ENCODE measurements around the gene PCAT6. TPM values are rescaled to one million over a fixed set of nuclear protein-coding genes. Genes with fewer than 3 reads are reported as not detected.

PCAT6 gene
- total and polyA plus RNA-seq, 2 experiments from 2014 or later = 7.2 to 28.1 TPM

DNA sequence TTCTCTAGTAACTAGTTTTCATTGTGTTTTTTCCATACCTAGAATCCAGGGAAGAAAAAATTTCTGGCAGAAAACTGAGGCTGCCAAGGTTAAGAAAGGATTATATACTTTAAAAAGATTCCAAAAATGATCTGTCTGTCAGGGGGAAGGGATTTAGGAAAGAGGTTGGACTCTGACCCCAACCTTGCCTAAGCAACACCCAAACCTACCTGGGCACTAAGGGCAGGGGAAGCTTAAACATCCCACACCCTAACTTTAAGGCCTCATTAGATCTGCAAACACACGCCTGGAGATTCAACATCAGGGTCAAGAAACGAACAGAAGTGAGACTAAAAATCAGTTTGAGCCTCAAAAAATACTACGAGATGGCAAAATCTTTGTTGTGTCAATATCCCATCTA is 22.0 kb upstream of the PCAT6 start:
- Histone ChIP-seq H3K27ac (ENCODE audit: low read depth) (peak overlapping the region; percentile 48; the same call in 1 of the 2 replicates), H3K36me3 (ENCODE audit: insufficient read depth) (no peaks in the 10 kb centered on the region), H3K4me3 (no peak overlapping the region), H3K9me2 (ENCODE audit: insufficient read depth) (no peaks in the 10 kb centered on the region), H3K4me2 (no peak overlapping the region), H4K20me1 (replicated peaks; ENCODE audit: insufficient read depth) (peaks cover 89% of the 10 kb centered on the region), H3F3A (replicated peaks; ENCODE audit: low read depth) (peaks cover 7% of the 10 kb centered on the region; the same call in 1 of the 2 replicates), H3K4me1 (ENCODE audit: insufficient read depth) (peaks cover 18% of the 10 kb centered on the region), H3K27me3 (ENCODE audit: insufficient read depth) (no peaks in the 10 kb centered on the region), H3K79me2 (replicated peaks; ENCODE audit: insufficient read depth) (peaks cover 100% of the 10 kb centered on the region), H2AFZ (no peak overlapping the region)
- Mint-ChIP-seq H3K9me3 (no peaks in the 10 kb centered on the region), H3K27ac (no peak overlapping the region), H3K27me3 (ENCODE audit: insufficient read depth, low read depth, poor library complexity) (peaks cover 7% of the 10 kb centered on the region), H3K4me1 (peaks cover 22% of the 10 kb centered on the region), H3K4me3 (no peak overlapping the region), H3K36me3 (ENCODE audit: low read depth) (peaks cover 9% of the 10 kb centered on the region)
- ATAC-seq = no peak
- no peak for DNase-seq (ENCODE audit: low spot score)
- no peak for TF ChIP-seq JUNB (IDR thresholded peaks at IDR 0.05; ENCODE audit: unreplicated experiment)
- no peak for TF ChIP-seq ZNF331 (CRISPR knock-in tag; IDR thresholded peaks at IDR 0.05; ENCODE audit: low read depth)
- no peak for TF ChIP-seq EZH2 (IDR thresholded peaks at IDR 0.05; ENCODE audit: low read depth, unreplicated experiment)
- TF ChIP-seq, protein P1, sequence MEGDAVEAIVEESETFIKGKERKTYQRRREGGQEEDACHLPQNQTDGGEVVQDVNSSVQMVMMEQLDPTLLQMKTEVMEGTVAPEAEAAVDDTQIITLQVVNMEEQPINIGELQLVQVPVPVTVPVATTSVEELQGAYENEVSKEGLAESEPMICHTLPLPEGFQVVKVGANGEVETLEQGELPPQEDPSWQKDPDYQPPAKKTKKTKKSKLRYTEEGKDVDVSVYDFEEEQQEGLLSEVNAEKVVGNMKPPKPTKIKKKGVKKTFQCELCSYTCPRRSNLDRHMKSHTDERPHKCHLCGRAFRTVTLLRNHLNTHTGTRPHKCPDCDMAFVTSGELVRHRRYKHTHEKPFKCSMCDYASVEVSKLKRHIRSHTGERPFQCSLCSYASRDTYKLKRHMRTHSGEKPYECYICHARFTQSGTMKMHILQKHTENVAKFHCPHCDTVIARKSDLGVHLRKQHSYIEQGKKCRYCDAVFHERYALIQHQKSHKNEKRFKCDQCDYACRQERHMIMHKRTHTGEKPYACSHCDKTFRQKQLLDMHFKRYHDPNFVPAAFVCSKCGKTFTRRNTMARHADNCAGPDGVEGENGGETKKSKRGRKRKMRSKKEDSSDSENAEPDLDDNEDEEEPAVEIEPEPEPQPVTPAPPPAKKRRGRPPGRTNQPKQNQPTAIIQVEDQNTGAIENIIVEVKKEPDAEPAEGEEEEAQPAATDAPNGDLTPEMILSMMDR (conservative IDR thresholded peaks at IDR 0.05; ENCODE audit: low read depth in 2 of 2) = no peak
- no peak for TF ChIP-seq CREB1 (CRISPR knock-in tag; IDR thresholded peaks at IDR 0.05; ENCODE audit: low read depth)
- no peak for TF ChIP-seq EZH2phosphoT487 (IDR thresholded peaks at IDR 0.05; ENCODE audit: unreplicated experiment)
- TF ChIP-seq POLR2AphosphoS5 (IDR thresholded peaks at IDR 0.05; ENCODE audit: low read depth) = no peak
- no peak for TF ChIP-seq NANOG (IDR thresholded peaks at IDR 0.05; ENCODE audit: borderline replicate concordance)
- TF ChIP-seq STAT1 (IDR thresholded peaks at IDR 0.05; ENCODE audit: unreplicated experiment) = no peak
- TF ChIP-seq, protein P2, sequence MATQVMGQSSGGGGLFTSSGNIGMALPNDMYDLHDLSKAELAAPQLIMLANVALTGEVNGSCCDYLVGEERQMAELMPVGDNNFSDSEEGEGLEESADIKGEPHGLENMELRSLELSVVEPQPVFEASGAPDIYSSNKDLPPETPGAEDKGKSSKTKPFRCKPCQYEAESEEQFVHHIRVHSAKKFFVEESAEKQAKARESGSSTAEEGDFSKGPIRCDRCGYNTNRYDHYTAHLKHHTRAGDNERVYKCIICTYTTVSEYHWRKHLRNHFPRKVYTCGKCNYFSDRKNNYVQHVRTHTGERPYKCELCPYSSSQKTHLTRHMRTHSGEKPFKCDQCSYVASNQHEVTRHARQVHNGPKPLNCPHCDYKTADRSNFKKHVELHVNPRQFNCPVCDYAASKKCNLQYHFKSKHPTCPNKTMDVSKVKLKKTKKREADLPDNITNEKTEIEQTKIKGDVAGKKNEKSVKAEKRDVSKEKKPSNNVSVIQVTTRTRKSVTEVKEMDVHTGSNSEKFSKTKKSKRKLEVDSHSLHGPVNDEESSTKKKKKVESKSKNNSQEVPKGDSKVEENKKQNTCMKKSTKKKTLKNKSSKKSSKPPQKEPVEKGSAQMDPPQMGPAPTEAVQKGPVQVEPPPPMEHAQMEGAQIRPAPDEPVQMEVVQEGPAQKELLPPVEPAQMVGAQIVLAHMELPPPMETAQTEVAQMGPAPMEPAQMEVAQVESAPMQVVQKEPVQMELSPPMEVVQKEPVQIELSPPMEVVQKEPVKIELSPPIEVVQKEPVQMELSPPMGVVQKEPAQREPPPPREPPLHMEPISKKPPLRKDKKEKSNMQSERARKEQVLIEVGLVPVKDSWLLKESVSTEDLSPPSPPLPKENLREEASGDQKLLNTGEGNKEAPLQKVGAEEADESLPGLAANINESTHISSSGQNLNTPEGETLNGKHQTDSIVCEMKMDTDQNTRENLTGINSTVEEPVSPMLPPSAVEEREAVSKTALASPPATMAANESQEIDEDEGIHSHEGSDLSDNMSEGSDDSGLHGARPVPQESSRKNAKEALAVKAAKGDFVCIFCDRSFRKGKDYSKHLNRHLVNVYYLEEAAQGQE (IDR thresholded peaks at IDR 0.05; ENCODE audit: unreplicated experiment) = no peak
- TF ChIP-seq, protein P3, sequence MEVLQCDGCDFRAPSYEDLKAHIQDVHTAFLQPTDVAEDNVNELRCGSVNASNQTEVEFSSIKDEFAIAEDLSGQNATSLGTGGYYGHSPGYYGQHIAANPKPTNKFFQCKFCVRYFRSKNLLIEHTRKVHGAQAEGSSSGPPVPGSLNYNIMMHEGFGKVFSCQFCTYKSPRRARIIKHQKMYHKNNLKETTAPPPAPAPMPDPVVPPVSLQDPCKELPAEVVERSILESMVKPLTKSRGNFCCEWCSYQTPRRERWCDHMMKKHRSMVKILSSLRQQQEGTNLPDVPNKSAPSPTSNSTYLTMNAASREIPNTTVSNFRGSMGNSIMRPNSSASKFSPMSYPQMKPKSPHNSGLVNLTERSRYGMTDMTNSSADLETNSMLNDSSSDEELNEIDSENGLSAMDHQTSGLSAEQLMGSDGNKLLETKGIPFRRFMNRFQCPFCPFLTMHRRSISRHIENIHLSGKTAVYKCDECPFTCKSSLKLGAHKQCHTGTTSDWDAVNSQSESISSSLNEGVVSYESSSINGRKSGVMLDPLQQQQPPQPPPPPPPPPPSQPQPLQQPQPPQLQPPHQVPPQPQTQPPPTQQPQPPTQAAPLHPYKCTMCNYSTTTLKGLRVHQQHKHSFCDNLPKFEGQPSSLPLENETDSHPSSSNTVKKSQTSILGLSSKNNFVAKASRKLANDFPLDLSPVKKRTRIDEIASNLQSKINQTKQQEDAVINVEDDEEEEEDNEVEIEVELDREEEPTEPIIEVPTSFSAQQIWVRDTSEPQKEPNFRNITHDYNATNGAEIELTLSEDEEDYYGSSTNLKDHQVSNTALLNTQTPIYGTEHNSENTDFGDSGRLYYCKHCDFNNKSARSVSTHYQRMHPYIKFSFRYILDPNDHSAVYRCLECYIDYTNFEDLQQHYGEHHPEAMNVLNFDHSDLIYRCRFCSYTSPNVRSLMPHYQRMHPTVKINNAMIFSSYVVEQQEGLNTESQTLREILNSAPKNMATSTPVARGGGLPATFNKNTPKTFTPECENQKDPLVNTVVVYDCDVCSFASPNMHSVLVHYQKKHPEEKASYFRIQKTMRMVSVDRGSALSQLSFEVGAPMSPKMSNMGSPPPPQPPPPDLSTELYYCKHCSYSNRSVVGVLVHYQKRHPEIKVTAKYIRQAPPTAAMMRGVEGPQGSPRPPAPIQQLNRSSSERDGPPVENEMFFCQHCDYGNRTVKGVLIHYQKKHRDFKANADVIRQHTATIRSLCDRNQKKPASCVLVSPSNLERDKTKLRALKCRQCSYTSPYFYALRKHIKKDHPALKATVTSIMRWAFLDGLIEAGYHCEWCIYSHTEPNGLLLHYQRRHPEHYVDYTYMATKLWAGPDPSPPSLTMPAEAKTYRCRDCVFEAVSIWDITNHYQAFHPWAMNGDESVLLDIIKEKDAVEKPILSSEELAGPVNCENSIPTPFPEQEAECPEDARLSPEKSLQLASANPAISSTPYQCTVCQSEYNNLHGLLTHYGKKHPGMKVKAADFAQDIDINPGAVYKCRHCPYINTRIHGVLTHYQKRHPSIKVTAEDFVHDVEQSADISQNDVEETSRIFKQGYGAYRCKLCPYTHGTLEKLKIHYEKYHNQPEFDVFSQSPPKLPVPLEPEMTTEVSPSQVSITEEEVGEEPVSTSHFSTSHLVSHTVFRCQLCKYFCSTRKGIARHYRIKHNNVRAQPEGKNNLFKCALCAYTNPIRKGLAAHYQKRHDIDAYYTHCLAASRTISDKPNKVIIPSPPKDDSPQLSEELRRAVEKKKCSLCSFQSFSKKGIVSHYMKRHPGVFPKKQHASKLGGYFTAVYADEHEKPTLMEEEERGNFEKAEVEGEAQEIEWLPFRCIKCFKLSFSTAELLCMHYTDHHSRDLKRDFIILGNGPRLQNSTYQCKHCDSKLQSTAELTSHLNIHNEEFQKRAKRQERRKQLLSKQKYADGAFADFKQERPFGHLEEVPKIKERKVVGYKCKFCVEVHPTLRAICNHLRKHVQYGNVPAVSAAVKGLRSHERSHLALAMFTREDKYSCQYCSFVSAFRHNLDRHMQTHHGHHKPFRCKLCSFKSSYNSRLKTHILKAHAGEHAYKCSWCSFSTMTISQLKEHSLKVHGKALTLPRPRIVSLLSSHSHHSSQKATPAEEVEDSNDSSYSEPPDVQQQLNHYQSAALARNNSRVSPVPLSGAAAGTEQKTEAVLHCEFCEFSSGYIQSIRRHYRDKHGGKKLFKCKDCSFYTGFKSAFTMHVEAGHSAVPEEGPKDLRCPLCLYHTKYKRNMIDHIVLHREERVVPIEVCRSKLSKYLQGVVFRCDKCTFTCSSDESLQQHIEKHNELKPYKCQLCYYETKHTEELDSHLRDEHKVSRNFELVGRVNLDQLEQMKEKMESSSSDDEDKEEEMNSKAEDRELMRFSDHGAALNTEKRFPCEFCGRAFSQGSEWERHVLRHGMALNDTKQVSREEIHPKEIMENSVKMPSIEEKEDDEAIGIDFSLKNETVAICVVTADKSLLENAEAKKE (CRISPR knock-in tag; IDR thresholded peaks at IDR 0.05) = no peak
- TF ChIP-seq, protein P4, sequence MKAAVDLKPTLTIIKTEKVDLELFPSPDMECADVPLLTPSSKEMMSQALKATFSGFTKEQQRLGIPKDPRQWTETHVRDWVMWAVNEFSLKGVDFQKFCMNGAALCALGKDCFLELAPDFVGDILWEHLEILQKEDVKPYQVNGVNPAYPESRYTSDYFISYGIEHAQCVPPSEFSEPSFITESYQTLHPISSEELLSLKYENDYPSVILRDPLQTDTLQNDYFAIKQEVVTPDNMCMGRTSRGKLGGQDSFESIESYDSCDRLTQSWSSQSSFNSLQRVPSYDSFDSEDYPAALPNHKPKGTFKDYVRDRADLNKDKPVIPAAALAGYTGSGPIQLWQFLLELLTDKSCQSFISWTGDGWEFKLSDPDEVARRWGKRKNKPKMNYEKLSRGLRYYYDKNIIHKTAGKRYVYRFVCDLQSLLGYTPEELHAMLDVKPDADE (IDR thresholded peaks at IDR 0.05) = no peak
- TF ChIP-seq ZNF114 (CRISPR knock-in tag; IDR thresholded peaks at IDR 0.05) = no peak
